Natural killer cell (primary cell): ENCODE results near the gene ATP1B1. TPM values are rescaled to one million over a fixed set of nuclear protein-coding genes. Genes with fewer than 3 reads are reported as not detected.

Experiments used
- ATAC-seq, 3 donors: fragments of 150-1000 bp in 2 of 3; fragments of 200-7000 bp in 1 of 3; cut with Tn5 transposase; 1 replicate in 1 of 3; 2 replicates in 2 of 3; pipeline ENCODE4 v1.10.0; 2021; ENCODE audit warnings: mild to moderate bottlenecking in 2 of 3, moderate library complexity in 2 of 3
- DNase-seq, 2 donors: peaks; one replicate each; pipeline versions ENCODE4 v3.0.0 to v3.0.0-alpha.2; 2013 to 2021; ENCODE audit warnings: mixed read lengths in 1 of 2
- H3K27ac ChIP-seq: one replicate; pipeline ENCODE4 v1.5.1; 2013; ENCODE audit warnings: mild to moderate bottlenecking, low read length
- H3K27me3 ChIP-seq: one replicate; pipeline ENCODE4 v1.6.1; 2013; ENCODE audit warnings: low read length; ENCODE audit not compliant: control insufficient read depth, insufficient read depth
- H3K36me3 ChIP-seq: one replicate; pipeline ENCODE4 v1.6.1; 2013; ENCODE audit warnings: low read length; ENCODE audit not compliant: control insufficient read depth, insufficient read depth
- H3K4me1 ChIP-seq: one replicate; pipeline ENCODE4 v1.6.1; 2013; ENCODE audit warnings: low read length; ENCODE audit not compliant: control insufficient read depth, insufficient read depth
- H3K4me3 ChIP-seq: one replicate; pipeline ENCODE4 v1.5.1; 2013; ENCODE audit warnings: low read length
- H3K9me3 ChIP-seq: one replicate; pipeline ENCODE4 v1.6.1; 2013; ENCODE audit warnings: low read length; ENCODE audit not compliant: control insufficient read depth, insufficient read depth
- H3K27ac Mint-ChIP-seq, 2 donors: one replicate each; pipeline ENCODE4 v1.8.0; 2022; ENCODE audit warnings: mild to moderate bottlenecking in 2 of 2, mixed read lengths in 2 of 2, moderate library complexity in 1 of 2
- H3K27me3 Mint-ChIP-seq, 2 donors: one replicate each; pipeline ENCODE4 v1.8.0; 2022; ENCODE audit warnings: low read depth in 2 of 2, mixed read lengths in 2 of 2
- H3K36me3 Mint-ChIP-seq: one replicate; pipeline ENCODE4 v1.8.0; 2022; ENCODE audit warnings: mixed read lengths
- H3K4me1 Mint-ChIP-seq, 2 donors: one replicate each; pipeline ENCODE4 v1.8.0; 2022; ENCODE audit warnings: mixed read lengths in 2 of 2
- H3K4me3 Mint-ChIP-seq: one replicate; pipeline ENCODE4 v1.8.0; 2022; ENCODE audit warnings: mild to moderate bottlenecking, moderate library complexity, mixed read lengths
- H3K9me3 Mint-ChIP-seq, 2 donors: one replicate each; pipeline ENCODE4 v1.8.0; 2022; ENCODE audit warnings: mixed read lengths in 2 of 2
- WGBS: methylation state at CpG from one replicate; pipeline ENCODE4 v1.1.7; 2013; ENCODE audit warnings: missing lambda C conversion rate; ENCODE audit not compliant: insufficient coverage; 5-methylcytosine and 5-hydroxymethylcytosine counted together
- intact Hi-C: fragments of 100-400 bp; cut with micrococcal nuclease; formaldehyde crosslinking; loops from one replicate; pipeline ENCODE4 v1.14.2; 2022
- total RNA-seq, 4 donors: library from RNA; stranded (reverse); fragments of 120-200 nt in 1 of 4; gene quantifications; one replicate each; pipeline versions ENCODE4 v1.2.3 to v1.2.4, GENCODE V29; 2013 to 2022
- TF ChIP-seq, protein P1 (sequence below): fragments of 200-600 bp; IDR thresholded peaks from one replicate; pipeline ENCODE4 v1.8.0; 2022; ENCODE audit warnings: antibody characterized with exemption

ATP1B1 gene
- total RNA-seq, 3 donors from 2014 or later (not counting 1 experiment from before 2014, with no cell fraction given), result 3.4 to 10.4 (median 4.9) TPM

- no peak for ATAC-seq
- Histone ChIP-seq H3K27me3 (no peaks in the 10 kb centered on the region), H3K9me3 (no peaks in the 10 kb centered on the region), H3K4me3 (no peak overlapping the region), H3K27ac (no peak overlapping the region), H3K36me3 (no peaks in the 10 kb centered on the region), H3K4me1 (no peaks in the 10 kb centered on the region)
- no peak overlapping the region for H3K4me3 Mint-ChIP-seq
- H3K4me1 Mint-ChIP-seq, result no peaks in the 10 kb centered on the region
- no peak overlapping the region for H3K27ac Mint-ChIP-seq
- no peaks in the 10 kb centered on the region for H3K36me3 Mint-ChIP-seq
- no peak for DNase-seq
- H3K9me3 Mint-ChIP-seq, result no peaks in the 10 kb centered on the region
- 91% methylated on average over 3 of the region's 3 CpGs for WGBS
- intact Hi-C loops, result no loop called here
- TF ChIP-seq, protein P1, sequence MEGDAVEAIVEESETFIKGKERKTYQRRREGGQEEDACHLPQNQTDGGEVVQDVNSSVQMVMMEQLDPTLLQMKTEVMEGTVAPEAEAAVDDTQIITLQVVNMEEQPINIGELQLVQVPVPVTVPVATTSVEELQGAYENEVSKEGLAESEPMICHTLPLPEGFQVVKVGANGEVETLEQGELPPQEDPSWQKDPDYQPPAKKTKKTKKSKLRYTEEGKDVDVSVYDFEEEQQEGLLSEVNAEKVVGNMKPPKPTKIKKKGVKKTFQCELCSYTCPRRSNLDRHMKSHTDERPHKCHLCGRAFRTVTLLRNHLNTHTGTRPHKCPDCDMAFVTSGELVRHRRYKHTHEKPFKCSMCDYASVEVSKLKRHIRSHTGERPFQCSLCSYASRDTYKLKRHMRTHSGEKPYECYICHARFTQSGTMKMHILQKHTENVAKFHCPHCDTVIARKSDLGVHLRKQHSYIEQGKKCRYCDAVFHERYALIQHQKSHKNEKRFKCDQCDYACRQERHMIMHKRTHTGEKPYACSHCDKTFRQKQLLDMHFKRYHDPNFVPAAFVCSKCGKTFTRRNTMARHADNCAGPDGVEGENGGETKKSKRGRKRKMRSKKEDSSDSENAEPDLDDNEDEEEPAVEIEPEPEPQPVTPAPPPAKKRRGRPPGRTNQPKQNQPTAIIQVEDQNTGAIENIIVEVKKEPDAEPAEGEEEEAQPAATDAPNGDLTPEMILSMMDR, result no peak
- H3K27me3 Mint-ChIP-seq, result no peaks in the 10 kb centered on the region
Measured at GRCh38 chr1:169141356-169141755, 34.9 kb downstream of the ATP1B1 start.

- no peaks in the 10 kb centered on the region for H3K4me1 ChIP-seq
- no peak for ATAC-seq
- H3K4me3 Mint-ChIP-seq, result no peak overlapping the region
Measured at GRCh38 chr1:169142129-169142528, 35.6 kb downstream of the ATP1B1 start.

DNA sequence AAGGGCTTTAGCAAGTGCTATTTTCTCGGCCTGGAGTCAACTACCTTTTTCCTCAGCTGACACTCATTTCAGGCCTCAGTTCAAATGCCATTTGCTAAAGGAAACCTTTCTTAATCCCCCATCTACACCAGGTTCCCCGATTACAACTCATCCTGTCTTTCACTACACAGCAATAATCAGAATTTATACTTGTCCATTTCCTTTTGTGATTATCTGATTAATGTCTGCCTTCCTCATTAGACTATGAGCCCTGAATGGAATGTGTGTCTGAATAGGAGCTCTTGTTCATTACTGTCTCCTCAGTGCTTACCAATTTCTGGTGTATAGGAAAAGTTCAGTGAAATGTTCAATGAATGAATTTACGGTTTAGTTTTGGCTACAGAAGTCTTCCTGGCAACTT, 36.9 kb downstream of the ATP1B1 start:
- no peaks in the 10 kb centered on the region for H3K4me1 Mint-ChIP-seq

More at GRCh38 chr1:169142129-169142528, 35.6 kb downstream of the ATP1B1 start:
- no peak overlapping the region for H3K4me3 ChIP-seq
- Mint-ChIP-seq H3K27ac (no peak overlapping the region), H3K27me3 (no peaks in the 10 kb centered on the region), H3K36me3 (no peaks in the 10 kb centered on the region), H3K4me1 (no peaks in the 10 kb centered on the region), H3K9me3 (no peaks in the 10 kb centered on the region)
- no peak for DNase-seq
- no peaks in the 10 kb centered on the region for H3K27me3 ChIP-seq
- no peaks in the 10 kb centered on the region for H3K9me3 ChIP-seq
- H3K36me3 ChIP-seq, result no peaks in the 10 kb centered on the region
- no peak overlapping the region for H3K27ac ChIP-seq
- WGBS, result no CpG with 5 or more reads among the region's 1 CpG
- TF ChIP-seq, protein P1, result no peak
- intact Hi-C loops, result no loop called here

DNA sequence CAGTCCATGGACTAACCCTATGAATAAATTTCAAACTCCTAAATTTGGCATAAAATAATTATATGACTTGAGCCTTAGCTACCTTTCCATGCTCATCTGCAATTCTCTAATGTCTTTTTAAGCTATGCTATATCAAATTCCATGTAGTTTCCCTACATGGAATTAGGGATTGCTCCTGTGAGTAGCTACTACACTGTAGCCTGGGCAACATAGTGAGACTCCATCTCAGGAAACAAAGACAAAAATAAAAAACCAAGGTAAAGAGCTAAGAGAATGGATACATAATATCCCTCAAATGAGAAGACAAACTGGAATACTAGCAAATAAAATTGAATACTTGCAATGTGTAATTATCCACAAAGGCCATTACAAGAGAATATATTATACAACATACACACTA, 37.5 kb downstream of the ATP1B1 start:
- H3K27me3 Mint-ChIP-seq, result no peaks in the 10 kb centered on the region
- H3K27ac ChIP-seq, result no peak overlapping the region
- H3K36me3 Mint-ChIP-seq, result no peaks in the 10 kb centered on the region
- no peaks in the 10 kb centered on the region for H3K27me3 ChIP-seq
- no peaks in the 10 kb centered on the region for H3K36me3 ChIP-seq
- ATAC-seq (no peak), DNase-seq (no peak)
- H3K4me1 ChIP-seq, result no peaks in the 10 kb centered on the region
- TF ChIP-seq, protein P1, result no peak
- H3K4me3 ChIP-seq, result no peak overlapping the region
- H3K9me3 ChIP-seq, result no peaks in the 10 kb centered on the region
- H3K4me3 Mint-ChIP-seq, result no peak overlapping the region
- H3K4me1 Mint-ChIP-seq, result no peaks in the 10 kb centered on the region
- H3K9me3 Mint-ChIP-seq, result no peaks in the 10 kb centered on the region
- H3K27ac Mint-ChIP-seq, result no peak overlapping the region
- intact Hi-C loops, result no loop called here

More for the DNA sequence above, 36.9 kb downstream of the ATP1B1 start:
- no peaks in the 10 kb centered on the region for H3K27me3 ChIP-seq
- Mint-ChIP-seq H3K27ac (no peak overlapping the region), H3K36me3 (no peaks in the 10 kb centered on the region), H3K4me3 (no peak overlapping the region), H3K9me3 (no peaks in the 10 kb centered on the region), H3K27me3 (no peaks in the 10 kb centered on the region)
- no peaks in the 10 kb centered on the region for H3K36me3 ChIP-seq
- TF ChIP-seq, protein P1, result no peak
- no peak overlapping the region for H3K4me3 ChIP-seq
- ATAC-seq, result no peak
- WGBS, result 95% methylated on average over 3 of the region's 3 CpGs
- no peak for DNase-seq
- intact Hi-C loops, result no loop called here
- H3K9me3 ChIP-seq, result no peaks in the 10 kb centered on the region
- no peaks in the 10 kb centered on the region for H3K4me1 ChIP-seq
- H3K27ac ChIP-seq, result no peak overlapping the region
